K562 treated with DMSO at 1 percent for 24 hours (cell line): ENCODE results near the gene CLDN15. TPM values are rescaled to one million over a fixed set of nuclear protein-coding genes. Genes with fewer than 3 reads are reported as not detected.

Experiments
- total RNA-seq: library from RNA; unstranded; fragments of 300-600 nt; gene quantifications from 2 replicates; pipeline ENCODE4 v1.2.3, GENCODE V29; 2022; ENCODE audit warnings: low read depth; ENCODE audit not compliant: insufficient read depth

CLDN15 gene
- total RNA-seq = 26.4 and 30.3 TPM in 2 replicates

GRCh38 chr7:101237206-101238067, at the start of gene CLDN15:
Gene CLDN15 (minus strand): TSS chr7:101237802. CDS start chr7:101237581, 221 bp downstream.

GRCh38 chr7:101244375-101245146, 7.0 kb upstream of the CLDN15 start, which contains the start of gene FIS1:
Gene FIS1 (minus strand): TSS chr7:101245081. CDS start chr7:101245004, 77 bp downstream.

GRCh38 chr7:101217388-101218235, 20.0 kb downstream of the CLDN15 start, which contains the start of the genes PLOD3 and ZNHIT1:
Gene PLOD3 (minus strand): TSS chr7:101217581. CDS start chr7:101217274, 307 bp downstream.
Gene ZNHIT1 (plus strand): TSS chr7:101218165. CDS start chr7:101218196, 31 bp downstream.

GRCh38 chr7:101200862-101201599, 36.6 kb downstream of the CLDN15 start, which contains the start of gene MOGAT3:
Gene MOGAT3 (minus strand): TSS chr7:101201036. CDS start chr7:101200854, 182 bp downstream.

Other genes with a start within 250 kb of the CLDN15 start
- gene MUC17, start 217.7 kb downstream of the CLDN15 start, total RNA-seq = not detected in 2 replicates
- 23.1 and 23.6 TPM in 2 replicates for gene TRIM56, start 152.3 kb downstream of the CLDN15 start, total RNA-seq
- 2.8 and 3.3 TPM in 2 replicates for gene SERPINE1, start 110.7 kb downstream of the CLDN15 start, total RNA-seq
- gene AP1S1, start 83.3 kb downstream of the CLDN15 start, total RNA-seq = 101 and 118 TPM in 2 replicates
- gene VGF, start 72.2 kb downstream of the CLDN15 start, total RNA-seq = 0.91 and 1.0 TPM in 2 replicates
- 0.16 TPM in 1 of 2 replicates, not detected in the other for gene NAT16, start 57.5 kb downstream of the CLDN15 start, total RNA-seq
- not detected in 2 replicates for gene MOGAT3, start 36.8 kb downstream of the CLDN15 start, total RNA-seq
- gene PLOD3, start 20.2 kb downstream of the CLDN15 start, total RNA-seq = 86.0 and 89.6 TPM in 2 replicates
- 144 and 145 TPM in 2 replicates for gene ZNHIT1, start 19.6 kb downstream of the CLDN15 start, total RNA-seq
- 145 and 172 TPM in 2 replicates for gene FIS1, start 7.3 kb upstream of the CLDN15 start, total RNA-seq
- gene IFT22, start 84.0 kb upstream of the CLDN15 start, total RNA-seq = 18.8 and 22.8 TPM in 2 replicates
- gene COL26A1, start 125.1 kb upstream of the CLDN15 start, total RNA-seq = 1.5 and 3.0 TPM in 2 replicates